ENCODE measurements around the gene GPX4. TPM values are rescaled to one million over a fixed set of nuclear protein-coding genes. Genes with fewer than 3 reads are reported as not detected.

GPX4 gene
- polyA plus RNA-seq, 1 donor from 2014 or later: 713 TPM

GRCh38 chr19:1074544-1075283 is 29.1 kb upstream of the GPX4 start:
- no peak overlapping the region for H3K9ac ChIP-seq (ENCODE audit: low read length)
- no peaks in the 10 kb centered on the region for H4K20me1 ChIP-seq (ENCODE audit: insufficient read depth)
- H3K79me2 ChIP-seq (replicated peaks; ENCODE audit: insufficient read depth, low read length): no peaks in the 10 kb centered on the region
- H3K27ac ChIP-seq (ENCODE audit: low read length): no peak overlapping the region
- H3K4me3 ChIP-seq (ENCODE audit: low read length): no peak overlapping the region
- no peak overlapping the region for H3K4me2 ChIP-seq (ENCODE audit: low read length)
- H3K27me3 ChIP-seq (ENCODE audit: insufficient read depth, low read depth, low read length): peaks cover 28% of the 10 kb centered on the region
- H3K36me3 ChIP-seq (ENCODE audit: insufficient read depth, low read length): no peaks in the 10 kb centered on the region
- no peaks in the 10 kb centered on the region for H3K9me2 ChIP-seq (ENCODE audit: insufficient read depth, low read length)
- H2AFZ ChIP-seq (ENCODE audit: low read depth, low read length): no peak overlapping the region
- no peaks in the 10 kb centered on the region for H3K9me3 ChIP-seq (ENCODE audit: low read length)
- TF ChIP-seq REST (IDR thresholded peaks at IDR 0.05; ENCODE audit: borderline replicate concordance) (no peak), RAD21 (conservative IDR thresholded peaks at IDR 0.05) (no peak), TAF1 (IDR thresholded peaks at IDR 0.05; ENCODE audit: low read depth) (no peak), EZH2 (IDR thresholded peaks at IDR 0.05; ENCODE audit: borderline replicate concordance, insufficient read depth, low read length, poor library complexity, severe bottlenecking) (no peak), CTCF (IDR thresholded peaks at IDR 0.05; ENCODE audit: poor library complexity, severe bottlenecking) (no peak), MXI1 (conservative IDR thresholded peaks at IDR 0.05; ENCODE audit: poor library complexity, severe bottlenecking) (no peak)
- no peaks in the 10 kb centered on the region for H3F3A ChIP-seq (ENCODE audit: insufficient read depth, low read length, poor library complexity, severe bottlenecking)

GRCh38 chr19:1076046-1076386 is 27.8 kb upstream of the GPX4 start:
- TF ChIP-seq REST (IDR thresholded peaks at IDR 0.05; ENCODE audit: borderline replicate concordance) (no peak), RAD21 (conservative IDR thresholded peaks at IDR 0.05) (no peak), MXI1 (conservative IDR thresholded peaks at IDR 0.05; ENCODE audit: poor library complexity, severe bottlenecking) (no peak), TAF1 (IDR thresholded peaks at IDR 0.05; ENCODE audit: low read depth) (no peak), SMC3 (conservative IDR thresholded peaks at IDR 0.05; ENCODE audit: poor library complexity) (no peak), EP300 (conservative IDR thresholded peaks at IDR 0.05; ENCODE audit: poor library complexity, severe bottlenecking) (no peak), POLR2AphosphoS5 (IDR thresholded peaks at IDR 0.05) (no peak), CTCF (IDR thresholded peaks at IDR 0.05; ENCODE audit: poor library complexity, severe bottlenecking) (no peak), EZH2 (IDR thresholded peaks at IDR 0.05; ENCODE audit: borderline replicate concordance, insufficient read depth, low read length, poor library complexity, severe bottlenecking) (no peak)
- Histone ChIP-seq H3K4me3 (ENCODE audit: low read length) (no peak overlapping the region), H2AFZ (ENCODE audit: low read depth, low read length) (no peak overlapping the region), H3K27me3 (ENCODE audit: insufficient read depth, low read depth, low read length) (peaks cover 15% of the 10 kb centered on the region), H3K9me3 (ENCODE audit: low read length) (no peaks in the 10 kb centered on the region), H3K4me2 (ENCODE audit: low read length) (no peak overlapping the region), H3K27ac (ENCODE audit: low read length) (no peak overlapping the region), H3K36me3 (ENCODE audit: insufficient read depth, low read length) (no peaks in the 10 kb centered on the region), H3K9ac (ENCODE audit: low read length) (no peak overlapping the region), H3F3A (ENCODE audit: insufficient read depth, low read length, poor library complexity, severe bottlenecking) (no peaks in the 10 kb centered on the region), H3K79me2 (replicated peaks; ENCODE audit: insufficient read depth, low read length) (no peaks in the 10 kb centered on the region), H3K9me2 (ENCODE audit: insufficient read depth, low read length) (no peaks in the 10 kb centered on the region), H4K20me1 (ENCODE audit: insufficient read depth) (no peaks in the 10 kb centered on the region)
